GM04504 (cell line): Measurements from ENCODE around the gene PRKN.
"Not testable (repeated sequence)": the region's sequence is repeated elsewhere in the genome, so short reads cannot be mapped to it uniquely, and the experiment has no call there.

Source experiments
- DNase-seq: peaks from one replicate; pipeline ENCODE4 v3.0.0-alpha.2; 2012; ENCODE audit warnings: low read depth

The PRKN gene

DNA sequence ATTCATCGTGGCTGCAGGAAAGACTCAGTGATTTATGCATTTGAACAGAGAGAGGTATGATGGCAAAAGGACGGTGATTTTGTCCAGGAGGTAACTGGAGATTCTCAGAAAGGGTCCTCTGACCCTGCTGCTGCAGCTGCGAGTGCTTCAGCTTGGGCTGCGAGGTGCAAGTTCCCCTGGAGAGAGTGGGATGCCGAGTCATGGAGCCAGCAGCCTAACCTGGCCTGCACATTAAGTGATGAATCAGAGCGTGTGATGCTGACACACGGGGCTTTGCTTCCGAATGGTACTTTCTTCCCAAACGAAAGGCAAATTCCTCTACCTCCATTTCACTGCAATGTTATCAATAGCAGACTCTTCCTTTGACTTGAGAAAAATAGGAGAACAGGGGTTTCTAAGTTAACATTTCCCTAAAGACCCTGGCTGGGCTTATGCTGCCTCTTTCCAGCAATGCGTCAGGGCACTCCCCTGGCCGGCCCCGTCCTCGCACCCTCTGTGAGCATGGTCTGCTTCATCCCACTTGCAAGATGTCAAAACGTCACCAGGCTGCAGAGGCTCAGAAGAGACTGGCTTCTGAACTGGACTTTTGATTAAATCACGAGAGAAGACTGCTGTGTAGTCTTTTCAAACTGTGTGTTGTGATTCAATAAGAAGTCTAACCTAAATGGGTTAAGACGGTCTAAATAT, 825.7 kb downstream of the PRKN start:
- no peak for DNase-seq

DNA sequence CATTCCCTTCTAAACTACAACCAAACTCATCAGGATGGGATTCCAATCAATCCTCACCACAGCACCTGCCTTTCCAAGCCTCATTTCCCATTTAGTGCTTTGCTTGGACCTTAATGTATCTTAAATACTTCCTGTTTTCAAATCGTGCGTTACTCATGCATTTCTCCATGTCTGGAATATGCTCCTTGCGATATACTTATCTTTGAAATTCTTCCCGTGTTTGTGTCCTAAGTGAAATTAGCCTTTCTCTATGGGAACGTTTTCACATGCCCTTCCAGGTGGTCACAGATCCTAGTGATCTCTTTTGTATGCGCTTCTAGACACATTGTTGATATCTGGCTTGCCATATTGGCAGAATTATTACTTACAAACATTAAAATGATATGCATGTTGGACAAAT, 833.1 kb downstream of the PRKN start:
- no peak for DNase-seq

- DNase-seq = no peak
Measured at GRCh38 chr6:161891542-161891941, 836.0 kb downstream of the PRKN start.

DNA sequence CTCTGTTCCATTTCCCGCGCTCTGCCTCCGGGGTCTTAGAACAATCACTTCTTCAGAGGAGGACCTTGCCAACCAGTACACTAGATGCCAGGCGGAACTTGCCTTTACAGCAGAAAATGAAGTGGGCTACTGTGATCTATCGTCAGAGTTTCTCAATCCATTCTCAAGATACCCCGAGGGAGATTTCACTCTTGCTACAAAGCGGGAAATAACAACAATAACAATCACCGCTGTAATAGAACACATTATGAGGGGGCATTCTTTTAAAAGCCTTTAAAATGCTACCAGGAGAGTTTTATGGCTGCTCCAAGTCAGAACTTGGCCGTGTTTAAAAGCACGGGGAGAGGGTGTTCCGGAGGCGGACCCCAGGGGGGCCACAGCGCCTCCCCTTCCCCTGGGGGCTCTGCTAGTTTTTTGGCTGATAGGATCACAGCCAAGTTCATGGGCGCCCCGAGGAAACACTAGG, 836.7 kb downstream of the PRKN start:
- no peak for DNase-seq

- DNase-seq = no peak
Measured at GRCh38 chr6:161890133-161890831, 837.3 kb downstream of the PRKN start.

GRCh38 chr6:161889324-161889723, 838.2 kb downstream of the PRKN start:
- DNase-seq = no peak

- DNase-seq = not testable (repeated sequence)
Measured at GRCh38 chr6:161886545-161886944, 841.0 kb downstream of the PRKN start.

DNA sequence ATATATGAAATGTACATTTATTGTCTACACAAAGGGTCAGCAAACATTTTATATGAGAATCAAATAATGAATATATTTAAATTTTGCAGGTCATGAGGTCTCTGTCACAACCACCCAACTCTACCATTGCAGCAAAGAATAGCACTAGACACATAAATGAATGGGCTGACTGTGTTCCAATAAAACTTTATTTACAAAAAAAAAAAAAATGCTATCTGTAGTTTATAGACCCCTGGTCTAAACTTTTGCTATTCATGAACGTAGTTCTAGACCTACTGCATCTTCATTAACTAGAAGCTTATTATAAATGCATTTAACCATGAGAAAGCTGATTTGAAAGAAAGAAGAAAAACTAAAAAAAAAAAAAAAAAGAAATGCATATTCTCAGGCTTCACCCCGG, 842.8 kb downstream of the PRKN start:
- no peak for DNase-seq

DNA sequence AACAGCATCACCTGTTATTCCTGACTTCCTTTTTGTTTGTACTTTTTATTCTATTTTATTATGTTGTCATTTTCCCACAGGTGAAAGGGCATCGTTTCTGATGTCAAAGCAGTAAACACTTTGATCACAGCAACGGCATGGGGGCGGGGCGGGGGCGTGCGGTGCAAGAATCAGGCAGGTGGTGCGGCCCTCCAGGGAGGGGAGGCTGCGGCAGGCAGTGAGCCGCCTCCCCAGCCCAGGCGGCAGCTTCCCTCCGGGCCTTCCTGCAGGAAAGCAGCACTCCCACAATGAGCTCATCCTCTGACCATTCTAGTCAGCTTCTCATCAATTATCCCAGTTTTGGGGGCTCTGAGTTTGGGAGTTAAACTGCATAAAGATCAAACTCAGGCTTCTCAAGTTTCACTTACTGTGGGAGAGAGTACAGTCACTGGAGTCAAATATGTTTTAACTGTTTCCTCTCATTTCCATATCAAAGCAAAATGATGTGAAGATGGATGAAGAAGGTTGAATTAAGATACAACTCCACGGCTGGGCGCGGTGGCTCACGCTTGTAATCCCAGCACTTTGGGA, 845.3 kb downstream of the PRKN start:
- no peak for DNase-seq

- DNase-seq = no peak
Measured at GRCh38 chr6:161880056-161880455, 847.5 kb downstream of the PRKN start.

DNA sequence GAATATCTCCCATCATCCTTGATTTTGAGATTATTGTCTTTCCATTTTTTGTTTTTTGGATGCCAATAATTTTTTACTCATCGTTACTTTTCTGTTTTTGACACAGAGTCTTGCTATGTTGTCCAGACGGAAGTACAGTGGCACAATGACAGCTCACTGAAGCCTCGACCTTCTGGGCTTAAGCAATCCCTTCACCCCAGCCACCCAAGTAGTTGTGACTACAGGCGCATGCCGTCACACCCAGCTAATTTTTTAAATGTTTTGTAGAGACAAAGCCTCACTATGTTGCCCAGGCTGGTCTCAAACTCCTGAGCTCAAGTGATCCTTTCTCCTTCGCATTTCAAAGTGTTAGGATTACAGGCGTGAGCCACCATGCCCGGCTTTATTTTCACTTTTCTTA, 851.3 kb downstream of the PRKN start:
- DNase-seq = no peak

GRCh38 chr6:161870236-161870901, 857.2 kb downstream of the PRKN start:
- no peak for DNase-seq

DNA sequence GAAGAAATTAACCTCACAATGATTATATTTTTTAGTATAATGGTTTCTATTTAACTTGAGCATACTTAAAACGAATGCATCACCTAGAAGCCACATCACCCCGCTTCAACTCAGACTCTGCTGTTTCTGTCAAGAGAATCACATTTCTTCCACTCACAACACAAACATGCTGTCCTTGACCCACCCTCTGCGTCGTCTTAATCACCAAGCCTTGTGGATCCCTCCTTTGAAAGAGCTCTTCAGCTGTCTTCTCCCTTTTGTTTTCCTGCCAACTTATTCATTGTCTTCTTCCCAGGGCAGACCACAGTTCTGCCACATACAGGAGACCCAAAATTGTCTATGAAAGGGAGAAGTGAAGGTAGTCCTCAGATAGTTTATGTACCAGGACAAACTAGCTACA, 858.1 kb downstream of the PRKN start:
- no peak for DNase-seq

DNA sequence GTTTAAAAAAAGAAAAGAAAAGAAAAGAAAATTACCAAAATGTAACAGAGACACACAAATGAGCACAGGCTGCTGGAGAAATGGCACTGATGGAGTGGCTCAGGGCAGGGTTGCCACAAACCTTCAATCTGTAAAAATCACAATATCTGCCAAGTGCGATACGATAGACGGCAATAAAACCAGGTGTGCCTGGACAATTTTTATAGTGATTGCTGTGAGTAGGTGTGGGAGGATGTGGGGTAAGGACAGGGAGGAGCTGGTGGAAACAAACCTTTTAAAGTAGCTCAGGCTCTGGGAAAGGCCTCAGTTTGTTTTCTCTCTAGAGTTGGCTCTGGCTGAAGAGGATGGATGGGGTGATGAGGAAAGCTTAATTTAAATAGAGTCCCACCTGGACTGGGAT, 861.0 kb downstream of the PRKN start:
- no peak for DNase-seq

GRCh38 chr6:161861061-161861460, 866.5 kb downstream of the PRKN start:
- DNase-seq = not testable (repeated sequence)

- DNase-seq = no peak
Measured at GRCh38 chr6:161853657-161854056, 873.9 kb downstream of the PRKN start.

DNA sequence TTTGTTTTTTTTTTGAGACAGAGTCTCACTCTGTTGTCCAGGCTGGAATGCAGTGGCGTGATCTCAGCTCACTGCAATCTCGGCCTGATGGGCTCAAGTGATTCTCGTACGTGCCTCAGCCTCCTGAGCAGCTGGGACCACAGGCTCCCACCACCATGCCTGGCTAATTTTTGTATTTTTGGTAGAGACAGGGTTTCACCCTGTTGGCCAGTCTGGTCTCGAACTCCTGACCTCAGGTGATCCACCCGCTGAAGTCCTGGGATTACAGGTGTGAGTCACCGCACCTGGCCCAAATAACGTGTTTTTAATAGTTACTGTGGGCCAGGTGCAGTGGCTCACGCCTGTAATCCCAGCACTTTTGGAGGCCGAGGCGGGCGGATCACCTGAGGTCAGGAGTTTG, 876.1 kb downstream of the PRKN start:
- DNase-seq = not testable (repeated sequence)

DNA sequence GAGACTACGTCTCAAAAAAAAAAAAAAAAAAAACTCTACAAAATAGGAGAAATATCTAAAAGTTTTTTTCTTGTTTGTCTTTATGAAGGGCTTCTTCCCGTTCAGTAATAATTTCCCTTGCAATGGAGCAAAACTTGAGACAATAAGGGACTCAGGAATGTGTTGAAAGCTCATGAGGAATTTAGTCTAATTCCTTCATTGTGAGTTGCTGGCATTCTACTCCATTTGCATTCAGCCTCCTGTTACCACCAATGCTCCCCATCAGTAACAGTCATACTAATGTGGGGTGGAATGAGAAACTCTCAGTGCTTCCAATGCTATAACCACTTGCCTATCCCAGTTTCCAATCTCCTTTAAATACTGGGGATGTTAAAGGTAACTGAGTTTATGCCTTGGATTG, 877.0 kb downstream of the PRKN start:
- no peak for DNase-seq

GRCh38 chr6:161847628-161848027, 879.9 kb downstream of the PRKN start:
- DNase-seq = no peak

GRCh38 chr6:161844804-161845203, 882.8 kb downstream of the PRKN start:
- DNase-seq = no peak

- DNase-seq = no peak
Measured at GRCh38 chr6:161843066-161843465, 884.5 kb downstream of the PRKN start.

GRCh38 chr6:161840380-161840779, 887.2 kb downstream of the PRKN start:
- DNase-seq = no peak
